Right renal pelvis (tissue), 4 donors: ENCODE data around the gene OSGIN1. TPM values are rescaled to one million over a fixed set of nuclear protein-coding genes. Genes with fewer than 3 reads are reported as not detected.

Source experiments
- DNase-seq, 4 donors: peaks; one replicate each; pipeline ENCODE4 v3.0.0-alpha.2; 2013; ENCODE audit warnings: low read depth in 4 of 4, low spot score in 3 of 4, missing footprints in 1 of 4
- polyA plus RNA-seq, 4 donors: library from polyadenylated mRNA; unstranded; fragments of 120-200 nt; gene quantifications; one replicate each; pipeline ENCODE4 v1.2.1, GENCODE V29; 2013; ENCODE audit not compliant: insufficient read length in 4 of 4

The OSGIN1 gene
- polyA plus RNA-seq, 4 donors: 0.51 to 0.68 (median 0.59) TPM

DNA sequence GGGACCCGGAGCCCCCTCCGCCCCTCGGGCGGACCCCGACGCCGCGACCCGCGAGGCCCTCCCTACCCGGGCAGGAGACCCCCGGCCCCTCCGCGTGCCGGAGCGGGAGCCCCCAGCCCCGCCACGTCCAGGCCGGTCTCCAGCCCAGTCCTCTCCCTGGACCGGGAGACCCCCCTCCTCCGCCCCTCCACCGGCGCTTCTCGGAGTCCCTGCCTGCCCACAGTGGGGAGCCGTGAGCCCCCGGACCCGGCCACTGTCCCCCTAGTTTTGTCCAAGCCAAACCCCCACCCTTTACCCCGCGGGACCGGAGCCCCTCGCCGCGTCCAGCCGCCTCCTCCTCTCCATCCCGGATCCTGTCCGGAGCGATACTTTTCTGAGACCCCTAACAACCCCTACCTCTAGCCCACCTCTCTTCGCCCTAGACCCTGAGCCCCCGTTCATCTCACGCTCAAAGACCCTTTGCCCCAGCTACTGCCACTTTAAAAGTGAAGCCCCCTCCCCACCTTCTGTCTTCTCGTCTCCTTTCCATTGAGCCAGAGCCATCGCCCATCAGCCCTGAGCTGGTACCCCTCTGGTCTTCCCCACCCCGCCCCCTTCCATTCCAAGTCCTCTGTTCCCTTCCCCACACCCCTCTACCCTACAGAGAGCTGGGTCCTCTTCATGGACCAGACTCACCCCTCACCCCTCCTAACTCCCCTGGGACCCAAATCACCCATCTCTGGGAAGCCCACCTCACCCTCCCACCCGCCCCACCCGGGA, 16.0 kb downstream of the OSGIN1 start:
- no peak for DNase-seq

DNA sequence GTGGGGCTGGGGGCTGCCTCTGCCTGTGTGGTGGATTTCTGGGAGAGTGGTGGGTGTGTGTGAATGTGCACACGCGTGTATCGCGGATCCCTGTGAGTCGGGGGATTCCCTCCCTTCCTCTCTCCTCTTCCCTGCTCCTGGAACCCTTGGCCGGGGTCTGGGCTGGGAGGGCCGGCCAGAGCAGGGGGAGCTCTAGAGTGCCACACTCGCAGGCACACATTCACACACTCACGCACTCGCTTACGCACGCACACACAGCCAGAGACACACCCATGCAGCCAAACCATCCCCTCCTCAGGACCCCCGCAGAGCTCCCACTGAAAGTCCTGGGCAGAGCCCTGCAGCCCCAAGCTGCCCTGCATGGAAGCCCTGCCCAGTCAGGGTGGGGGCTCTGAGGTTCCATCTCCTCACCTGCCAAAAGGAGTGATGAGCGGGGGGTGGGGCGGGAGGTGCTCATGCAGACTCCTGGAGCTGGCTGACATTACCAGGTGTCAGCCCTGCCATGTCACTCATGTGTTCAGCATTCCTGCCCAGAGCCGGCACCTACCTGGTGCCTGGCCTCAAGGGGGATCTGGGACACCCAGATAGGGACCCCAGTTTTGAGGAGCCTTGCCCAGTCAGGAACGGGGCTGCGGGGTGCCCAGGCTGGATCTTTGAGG, 16.9 kb downstream of the OSGIN1 start:
- DNase-seq: no peak

- no peak for DNase-seq
Measured at GRCh38 chr16:83970430-83970815, 17.4 kb downstream of the OSGIN1 start.

GRCh38 chr16:83971165-83972130, 18.4 kb downstream of the OSGIN1 start:
- DNase-seq: no peak

DNA sequence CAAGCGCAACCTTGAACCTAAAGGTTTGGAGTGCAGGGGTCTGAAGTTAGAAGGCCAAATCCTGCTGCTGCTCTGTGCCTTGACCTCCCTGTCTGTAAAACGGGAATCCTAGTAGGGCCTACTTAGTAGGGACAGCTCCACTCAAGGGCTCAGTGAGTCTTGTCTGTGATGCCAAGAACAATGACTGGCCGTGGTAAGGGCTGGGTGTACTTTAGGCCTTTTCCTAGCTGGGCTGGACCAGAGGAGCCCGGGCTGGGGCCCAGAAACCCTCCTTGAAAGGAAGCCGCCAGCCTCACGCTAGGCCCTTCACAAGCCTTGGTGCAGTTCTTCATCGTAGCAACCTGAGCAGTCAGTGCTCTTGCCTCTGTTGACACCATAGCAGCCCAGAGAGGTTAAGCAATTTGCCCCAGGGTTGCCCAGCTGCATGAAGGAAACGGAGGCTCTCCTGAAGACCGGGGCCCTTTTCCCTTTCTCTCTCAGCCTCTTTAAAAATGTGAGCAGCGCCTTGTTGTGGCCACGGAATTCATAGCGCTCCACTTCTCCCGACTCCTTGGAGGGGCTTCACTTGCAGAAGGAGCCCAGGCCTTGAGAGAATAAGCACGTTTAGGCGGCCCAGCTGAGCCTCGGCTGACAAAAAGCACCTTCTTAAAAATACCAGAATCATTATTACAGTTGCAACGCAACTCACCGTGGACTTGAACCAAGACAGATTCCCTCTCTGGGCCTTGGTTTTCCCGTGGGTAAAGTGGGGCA, 19.4 kb downstream of the OSGIN1 start:
- DNase-seq: no peak

GRCh38 chr16:83973077-83973476, 20.0 kb downstream of the OSGIN1 start:
- DNase-seq: no peak

DNA sequence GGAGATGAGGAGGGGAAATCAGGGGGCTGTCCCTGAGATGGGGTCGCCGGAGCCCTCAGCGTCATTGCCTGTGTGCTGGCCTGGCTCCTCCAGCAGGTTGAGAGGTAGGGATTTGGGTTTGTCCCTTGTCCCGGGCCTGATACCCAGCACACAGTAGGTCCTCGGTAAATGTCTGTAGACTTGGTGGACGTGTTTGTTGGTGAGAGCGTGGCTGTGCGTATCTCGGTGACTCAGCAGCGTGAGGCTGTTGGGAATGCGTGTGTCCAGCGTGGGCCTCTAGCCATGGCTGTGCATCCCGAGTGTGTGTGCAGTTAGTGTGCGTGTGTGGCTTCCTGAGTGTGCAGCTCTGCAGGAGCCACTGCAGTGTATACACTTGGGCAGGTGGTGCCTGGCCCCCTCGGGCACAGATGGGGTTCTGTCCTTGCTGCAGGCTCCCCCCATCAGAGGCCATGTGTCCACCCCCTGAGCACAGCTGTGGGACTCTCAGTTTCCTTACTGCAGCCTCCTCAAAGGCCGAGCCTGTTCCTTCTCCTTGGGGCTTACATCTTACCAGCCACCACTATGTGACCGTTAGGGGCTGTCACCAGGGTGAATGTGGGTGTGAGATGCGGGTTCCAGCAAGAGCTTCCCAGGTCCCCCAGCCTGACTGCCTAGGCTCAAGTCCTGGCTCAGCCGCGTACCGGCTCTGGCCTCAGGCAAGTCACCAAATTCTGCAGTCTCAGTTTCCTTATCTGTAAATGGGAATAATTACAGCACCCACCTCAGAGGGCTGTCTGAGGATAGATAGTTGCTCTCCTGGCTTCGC, 20.7 kb downstream of the OSGIN1 start:
- DNase-seq: no peak

- DNase-seq: no peak
Measured at GRCh38 chr16:83974475-83974874, 21.4 kb downstream of the OSGIN1 start.

DNA sequence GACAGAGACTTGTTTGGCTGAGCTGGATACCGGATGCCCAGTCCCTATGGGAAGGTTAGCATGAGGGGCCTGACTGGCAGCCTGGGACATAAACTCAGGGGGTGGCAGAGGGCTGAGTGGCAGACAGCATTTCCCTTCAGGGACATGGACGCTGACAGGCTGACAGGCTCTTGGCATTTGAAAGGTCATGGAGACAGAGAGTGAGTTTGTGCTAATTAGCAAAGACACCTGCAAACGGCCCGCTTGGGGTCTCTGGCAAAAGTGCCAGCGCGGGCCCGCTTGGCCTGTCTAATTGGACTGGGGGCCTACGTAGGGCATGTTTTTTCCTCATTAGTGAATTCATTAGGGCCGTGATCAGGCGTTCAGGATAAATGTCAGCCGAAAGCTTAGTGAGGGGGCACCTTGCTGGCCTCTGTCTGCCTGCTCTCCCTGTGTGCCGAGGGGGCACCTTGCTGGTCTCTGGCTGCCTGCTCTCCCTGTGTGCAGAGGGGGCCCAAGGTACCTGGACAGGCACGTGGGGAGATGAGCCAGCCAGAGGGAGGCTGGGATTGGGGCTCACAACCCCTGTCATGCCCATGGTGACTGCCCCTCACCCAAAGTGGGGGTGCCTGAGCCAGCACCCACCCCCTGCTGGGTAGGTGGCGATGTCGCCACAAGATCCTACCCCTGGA, 22.7 kb downstream of the OSGIN1 start:
- DNase-seq: no peak

DNA sequence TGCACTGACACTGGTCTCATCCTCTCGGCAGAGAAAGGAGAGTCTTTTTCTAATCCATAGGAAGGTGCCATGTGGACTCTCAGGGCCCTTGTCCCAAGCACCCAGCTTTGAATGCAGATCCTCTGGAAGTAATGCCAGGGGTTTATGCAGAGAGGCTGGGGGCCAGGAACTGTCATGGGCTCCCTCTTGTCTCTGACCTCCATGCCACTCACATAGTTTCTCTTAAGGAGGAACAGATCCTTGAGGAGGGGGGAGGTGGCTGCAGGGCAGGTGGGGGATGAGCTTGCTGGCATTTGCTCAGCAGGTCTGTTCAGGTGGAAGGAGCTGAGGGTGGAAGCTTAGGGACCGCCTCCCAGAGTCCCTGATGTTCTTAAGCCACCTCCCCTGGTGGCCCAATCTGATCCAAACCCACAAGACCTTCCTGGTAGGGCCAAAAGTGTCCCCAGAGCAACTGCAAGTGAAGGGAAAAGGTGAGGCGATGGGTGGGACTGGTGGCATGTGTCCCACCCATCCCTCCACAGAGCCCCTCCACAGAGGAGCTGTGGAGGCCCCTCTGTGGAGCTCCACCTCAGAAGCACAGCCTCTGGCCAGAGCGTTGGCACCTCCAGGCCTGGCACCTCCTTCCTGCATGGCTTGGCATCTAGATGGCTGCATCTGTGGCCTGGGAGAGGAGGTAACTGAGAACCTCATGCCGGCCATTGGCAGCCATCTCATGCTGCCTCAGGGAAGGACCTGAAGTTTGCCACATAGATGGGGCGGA, 24.2 kb downstream of the OSGIN1 start:
- DNase-seq: no peak

- no peak for DNase-seq
Measured at GRCh38 chr16:83978401-83978904, 25.4 kb downstream of the OSGIN1 start.

DNA sequence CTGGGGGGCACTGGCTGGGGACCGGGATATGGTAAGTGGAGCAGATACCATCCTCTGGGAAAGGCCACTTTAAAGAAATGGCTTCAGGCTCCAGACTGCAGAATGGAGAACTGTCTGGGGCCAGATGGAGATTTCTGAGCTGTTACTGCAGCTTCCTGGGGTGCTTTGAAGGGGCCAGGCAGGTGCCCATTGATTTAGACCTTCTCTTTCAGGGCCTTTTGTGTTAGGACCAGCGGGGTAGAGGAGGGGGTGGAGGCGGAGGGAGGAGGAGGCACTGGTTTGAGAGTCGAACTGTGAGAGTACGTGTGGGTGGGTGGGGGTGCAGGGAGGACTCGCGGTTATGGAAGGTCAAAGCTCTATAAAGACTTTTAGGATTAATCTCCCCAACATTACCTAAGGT, 26.4 kb downstream of the OSGIN1 start:
- no peak for DNase-seq

DNA sequence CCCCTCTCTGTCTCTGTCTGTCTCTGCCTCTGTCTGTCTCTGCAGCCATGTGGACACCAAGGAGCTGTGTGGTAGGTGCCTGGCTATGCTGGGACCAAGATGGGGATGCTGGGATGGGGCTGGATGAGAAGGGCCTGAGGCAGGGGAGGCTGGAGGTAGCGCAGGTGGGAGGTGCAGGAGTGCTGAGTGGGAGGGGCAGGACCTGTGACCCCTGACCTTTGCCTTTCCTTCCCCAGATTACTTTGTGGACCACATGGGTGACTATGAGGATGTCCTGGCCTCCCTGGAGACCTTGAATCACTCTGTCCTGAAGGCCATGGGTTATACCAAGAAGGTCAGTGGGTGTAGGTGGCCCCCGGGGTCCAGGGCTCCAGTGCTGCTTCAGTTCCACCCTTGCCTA, 27.8 kb downstream of the OSGIN1 start:
- DNase-seq: no peak

- no peak for DNase-seq
Measured at GRCh38 chr16:83981799-83982198, 28.8 kb downstream of the OSGIN1 start.

DNA sequence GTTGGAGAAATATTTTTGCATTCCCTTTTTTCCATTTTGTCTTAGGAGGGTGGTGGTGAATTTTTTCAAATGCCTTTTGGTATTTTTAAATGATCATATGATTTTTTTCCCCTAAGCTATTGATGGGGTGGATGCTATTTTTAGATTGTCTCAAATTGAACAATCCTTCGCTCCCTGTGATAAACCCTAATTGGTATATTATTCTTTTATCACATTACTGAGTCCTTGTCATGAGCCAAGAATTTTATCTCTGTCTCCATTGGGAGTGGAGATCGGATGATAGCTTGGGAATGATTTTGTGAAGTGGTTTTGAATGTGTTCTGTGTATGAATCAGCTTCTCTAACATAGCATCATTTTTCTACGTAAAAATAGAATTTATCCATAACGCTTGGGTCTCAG, 30.5 kb downstream of the OSGIN1 start:
- no peak for DNase-seq

DNA sequence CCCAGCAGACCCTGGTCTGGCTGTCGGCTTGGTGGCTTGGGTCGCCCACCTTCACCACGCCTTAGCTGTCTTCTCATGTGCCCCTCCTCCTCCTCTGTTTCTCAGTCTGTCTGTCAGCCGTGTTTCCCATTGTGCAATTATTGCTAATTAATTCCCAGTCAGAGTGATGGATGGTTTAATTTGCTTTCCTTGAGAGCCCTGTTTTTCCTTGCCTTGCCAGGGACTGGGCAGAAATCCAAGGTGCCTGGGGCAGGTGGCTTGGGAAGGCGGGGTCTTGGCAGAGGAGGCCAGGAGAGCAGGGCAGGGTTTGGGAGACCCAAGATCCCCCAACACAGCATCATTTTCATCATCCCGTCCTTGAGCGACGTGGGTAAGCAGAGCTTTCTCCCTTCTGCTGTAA, 36.3 kb downstream of the OSGIN1 start:
- DNase-seq: no peak

GRCh38 chr16:83990492-83990891, 37.5 kb downstream of the OSGIN1 start:
- no peak for DNase-seq

- DNase-seq: no peak
Measured at GRCh38 chr16:83992624-83993023, 39.6 kb downstream of the OSGIN1 start.
